Stomach (tissue), 9 donors: Measurements from ENCODE around the gene BLVRA. TPM values are rescaled to one million over a fixed set of nuclear protein-coding genes. Genes with fewer than 3 reads are reported as not detected.

Source experiments
- DNase-seq, 2 donors: peaks; one replicate each; pipeline versions ENCODE4 v3.0.0 to v3.0.0-alpha.2; 2013 to 2019
- H3K27ac ChIP-seq, 5 donors: fragments of 200-600 bp in 4 of 5; sonication (generic) in 4 of 5; one replicate each; pipeline ENCODE4 v1.5.1; 2013 to 2019; ENCODE audit warnings: mild to moderate bottlenecking in 1 of 5, moderate library complexity in 1 of 5
- H3K27me3 ChIP-seq, 3 donors: fragments of 200-600 bp; sonication (generic); one replicate each; pipeline ENCODE4 v1.5.1; 2017 to 2019; ENCODE audit warnings: mixed run types in 1 of 3
- H3K36me3 ChIP-seq, 4 donors: fragments of 200-600 bp; sonication (generic); 1 replicate in 3 of 4; 2 replicates in 1 of 4; pipeline ENCODE4 v1.5.1; 2016 to 2019
- H3K4me1 ChIP-seq, 4 donors: fragments of 200-600 bp; sonication (generic); one replicate each; pipeline ENCODE4 v1.5.1; 2016 to 2019
- H3K4me3 ChIP-seq, 4 donors: fragments of 200-600 bp; sonication (generic) in 3 of 4; one replicate each; pipeline ENCODE4 v1.5.1; 2016 to 2019; ENCODE audit warnings: mild to moderate bottlenecking in 1 of 4
- H3K9me3 ChIP-seq, 4 donors: fragments of 200-600 bp; sonication (generic); one replicate each; pipeline ENCODE4 v1.5.1; 2016 to 2019
- EP300 ChIP-seq: sonication (generic); formaldehyde crosslinking; IDR thresholded peaks from one replicate; pipeline ENCODE4 v1.6.1; 2017; ENCODE audit warnings: antibody characterized with exemption
- POLR2A ChIP-seq, 4 donors: fragments of 450-650 bp; IDR thresholded peaks; one replicate each; pipeline ENCODE4 v1.6.1; 2016; ENCODE audit warnings: antibody characterized with exemption in 4 of 4, control low read depth in 2 of 4, mild to moderate bottlenecking in 1 of 4, moderate library complexity in 1 of 4
- POLR2AphosphoS5 ChIP-seq, 3 donors: sonication (generic); formaldehyde crosslinking; IDR thresholded peaks; one replicate each; pipeline ENCODE4 v1.6.1; 2016; ENCODE audit warnings: antibody characterized with exemption in 3 of 3
- WGBS, 5 donors: extraction: QIAGEN DNeasy Blood & Tissue Kit in 3 of 5; methylation state at CpG; one replicate each; pipeline versions ENCODE4 v1.1.5 to v1.1.7; 2013 to 2018; 5-methylcytosine and 5-hydroxymethylcytosine counted together
- intact Hi-C: fragments of 100-400 bp; cut with DNase I; formaldehyde crosslinking; loops from one replicate; pipeline ENCODE4 v1.15.1; 2023; ENCODE audit warnings: low total_unique reads
- polyA plus RNA-seq, 3 donors: library from polyadenylated mRNA; stranded (reverse); fragments of 200-250 nt; gene quantifications; one replicate each; pipeline ENCODE4 v1.2.3, GENCODE V29; 2013
- total RNA-seq, 5 donors: library from RNA; depleted of rRNA; stranded (reverse); fragments of >200 nt; gene quantifications; one replicate each; pipeline versions ENCODE4 v1.1.0 to v1.2.3, GENCODE V29; 2014 to 2016
- TF ChIP-seq, protein P1 (sequence below), 7 experiments: fragments of 450-650 bp in 4 of 7; fragments of 200-600 bp in 3 of 7; sonication (generic) in 3 of 7; IDR thresholded peaks; one replicate each; pipeline ENCODE4 v1.5.1; 2016 to 2019; ENCODE audit warnings: antibody characterized with exemption in 7 of 7, control low read depth in 2 of 7, mild to moderate bottlenecking in 1 of 7
- donor health status: healthy with polysubstance abuse.
- donor health status: Bipolar disorder and iron deficiency.
- donor health status: healthy.

The BLVRA gene
- total and polyA plus RNA-seq, 8 donors, result 15.2 to 67.1 (median 46.4) TPM

DNA sequence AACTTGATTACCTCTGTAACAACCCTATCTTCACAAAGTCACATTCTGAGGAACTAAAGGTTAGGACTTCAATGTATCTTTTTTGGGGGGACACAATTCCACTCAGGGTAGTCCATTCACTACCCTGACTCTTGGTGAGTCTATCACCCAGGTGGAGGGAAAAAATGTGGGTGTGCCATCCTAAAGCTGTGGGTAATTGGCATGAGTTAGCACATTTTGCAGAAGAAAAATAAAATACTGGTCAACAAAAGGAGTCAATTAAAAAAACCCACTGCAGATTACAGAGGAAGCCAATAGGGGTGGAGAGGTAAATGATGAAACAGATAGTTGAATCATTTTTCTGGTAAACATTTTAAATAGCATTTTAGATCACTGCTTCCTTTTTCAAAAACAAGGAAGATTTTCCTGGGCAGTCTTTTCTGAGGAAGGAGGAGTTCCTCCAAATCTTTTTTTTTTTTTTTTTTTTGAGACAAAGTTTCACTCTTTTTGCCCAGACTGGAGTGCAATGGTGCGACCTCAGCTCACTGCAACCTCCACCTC, 5.1 kb upstream of the BLVRA start:
- 85 to 100% (median 88%) methylated on average over 1 of the region's 1 CpG for WGBS, 5 donors
- Histone ChIP-seq H3K4me1 (peaks cover 5 to 7% (median 6%) of the 10 kb centered on the region in 4 donors), H3K9me3 (no peaks in the 10 kb centered on the region), H3K27ac (no peak overlapping the region), H3K36me3 (no peaks in the 10 kb centered on the region), H3K4me3 (no peak overlapping the region), H3K27me3 (peaks cover 0 to 8% (median 0%) of the 10 kb centered on the region in 3 donors)
- intact Hi-C loops, result loop anchor here (10.0 kb wide), 1 partner anchor 71 kb away; no protein-coding TSS in a partner anchor
- no peak for DNase-seq
- TF ChIP-seq POLR2A (IDR thresholded peaks at IDR 0.05) (no peak), POLR2AphosphoS5 (IDR thresholded peaks at IDR 0.05) (no peak), EP300 (no peak)
- TF ChIP-seq, protein P1, sequence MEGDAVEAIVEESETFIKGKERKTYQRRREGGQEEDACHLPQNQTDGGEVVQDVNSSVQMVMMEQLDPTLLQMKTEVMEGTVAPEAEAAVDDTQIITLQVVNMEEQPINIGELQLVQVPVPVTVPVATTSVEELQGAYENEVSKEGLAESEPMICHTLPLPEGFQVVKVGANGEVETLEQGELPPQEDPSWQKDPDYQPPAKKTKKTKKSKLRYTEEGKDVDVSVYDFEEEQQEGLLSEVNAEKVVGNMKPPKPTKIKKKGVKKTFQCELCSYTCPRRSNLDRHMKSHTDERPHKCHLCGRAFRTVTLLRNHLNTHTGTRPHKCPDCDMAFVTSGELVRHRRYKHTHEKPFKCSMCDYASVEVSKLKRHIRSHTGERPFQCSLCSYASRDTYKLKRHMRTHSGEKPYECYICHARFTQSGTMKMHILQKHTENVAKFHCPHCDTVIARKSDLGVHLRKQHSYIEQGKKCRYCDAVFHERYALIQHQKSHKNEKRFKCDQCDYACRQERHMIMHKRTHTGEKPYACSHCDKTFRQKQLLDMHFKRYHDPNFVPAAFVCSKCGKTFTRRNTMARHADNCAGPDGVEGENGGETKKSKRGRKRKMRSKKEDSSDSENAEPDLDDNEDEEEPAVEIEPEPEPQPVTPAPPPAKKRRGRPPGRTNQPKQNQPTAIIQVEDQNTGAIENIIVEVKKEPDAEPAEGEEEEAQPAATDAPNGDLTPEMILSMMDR (IDR thresholded peaks at IDR 0.05), result no peak

DNA sequence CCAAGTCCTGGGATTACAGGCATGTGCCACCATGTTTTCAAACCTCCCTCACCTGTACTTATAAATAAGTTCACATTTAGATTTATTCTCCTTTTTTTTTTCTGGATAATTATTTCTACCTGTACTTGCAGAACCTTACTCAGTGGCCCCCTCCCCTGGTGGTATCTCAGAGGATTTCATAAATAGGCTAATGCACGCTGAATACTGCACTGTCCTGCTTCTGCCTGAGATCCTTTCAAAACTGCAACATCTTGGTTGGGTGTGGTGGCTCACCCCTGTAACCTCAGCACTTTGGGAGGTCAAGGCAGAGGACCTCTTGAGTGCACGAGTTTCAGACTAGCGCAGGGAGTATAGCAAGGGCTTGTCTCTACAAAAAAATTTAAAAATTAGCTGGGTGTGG, 4.6 kb upstream of the BLVRA start:
- H3K36me3 ChIP-seq, result no peaks in the 10 kb centered on the region
- no peak overlapping the region for H3K4me3 ChIP-seq
- no peaks in the 10 kb centered on the region for H3K9me3 ChIP-seq
- intact Hi-C loops, result loop anchor here (10.0 kb wide), 1 partner anchor 71 kb away; no protein-coding TSS in a partner anchor
- H3K27ac ChIP-seq, result no peak overlapping the region
- peaks cover 0 to 8% (median 0%) of the 10 kb centered on the region in 3 donors for H3K27me3 ChIP-seq
- H3K4me1 ChIP-seq, result peaks cover 5 to 7% (median 6%) of the 10 kb centered on the region in 4 donors
- WGBS, 5 donors, result 74 to 87% (median 84%) methylated on average over 3 of the region's 3 CpGs
- TF ChIP-seq, protein P1 (IDR thresholded peaks at IDR 0.05), result no peak
- no peak for TF ChIP-seq EP300
- TF ChIP-seq POLR2A (IDR thresholded peaks at IDR 0.05), result no peak
- TF ChIP-seq POLR2AphosphoS5 (IDR thresholded peaks at IDR 0.05), result no peak
- DNase-seq, result no peak

DNA sequence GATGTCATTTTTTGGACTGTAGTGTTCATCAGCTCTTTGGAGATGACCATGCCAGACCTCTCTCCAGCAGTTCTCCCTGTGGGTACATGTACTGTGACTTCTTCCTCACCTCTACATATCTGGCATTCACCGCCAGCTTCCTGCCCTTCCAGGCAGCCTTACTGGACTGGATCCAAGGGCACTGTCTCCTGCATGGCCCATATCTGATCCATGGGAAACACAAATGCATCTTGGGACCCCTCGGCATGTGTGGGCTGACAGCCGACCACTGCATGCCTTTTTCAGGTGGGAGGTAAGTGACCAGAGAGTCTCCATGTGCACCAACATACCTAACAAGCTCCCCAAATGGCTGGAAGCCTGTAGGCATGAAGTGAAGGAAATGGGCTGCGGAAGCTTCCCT, 3.9 kb upstream of the BLVRA start:
- 79 to 92% (median 80%) methylated on average over 4 of the region's 4 CpGs for WGBS, 5 donors

DNA sequence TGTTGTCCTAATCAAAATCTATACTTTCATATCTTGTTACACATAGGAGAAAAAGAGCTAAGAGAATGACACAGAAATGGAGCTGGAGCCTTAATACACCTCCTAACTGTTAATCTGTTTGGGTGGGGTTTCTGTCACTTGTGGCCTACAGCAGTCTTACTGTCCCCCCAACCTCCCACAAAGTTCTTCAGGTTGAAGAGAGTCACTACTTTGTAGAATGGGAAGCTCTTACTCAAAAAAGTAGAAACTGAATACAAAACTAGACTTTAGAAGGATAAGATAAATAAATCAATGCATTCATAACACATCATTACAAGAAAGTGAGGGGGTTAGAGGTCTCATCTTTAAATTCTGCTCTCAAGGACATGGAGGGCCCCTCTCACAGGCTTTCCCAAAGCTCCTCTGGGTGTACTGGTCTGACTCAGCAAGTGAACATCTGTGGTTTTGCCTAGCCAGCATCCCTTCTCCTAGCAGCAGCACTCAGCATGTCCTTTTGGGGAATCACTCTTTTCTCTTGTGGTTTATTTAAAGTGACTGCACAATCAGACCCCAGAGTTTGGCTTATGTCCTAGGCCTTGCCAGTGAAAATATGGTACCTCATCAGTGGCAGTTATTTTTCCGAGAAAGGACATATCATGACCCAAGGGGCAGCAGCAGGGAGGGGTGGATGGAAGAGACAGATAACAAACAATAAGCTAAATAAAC, 2.0 kb upstream of the BLVRA start:
- Histone ChIP-seq H3K36me3 (no peaks in the 10 kb centered on the region), H3K9me3 (no peaks in the 10 kb centered on the region), H3K4me1 (peaks cover 5 to 22% (median 13%) of the 10 kb centered on the region in 4 donors), H3K27ac (no peak overlapping the region), H3K27me3 (no peaks in the 10 kb centered on the region), H3K4me3 (no peak overlapping the region)
- TF ChIP-seq POLR2AphosphoS5 (IDR thresholded peaks at IDR 0.05), result peak in 1 of 3 donors; percentile 36
- TF ChIP-seq, protein P1 (IDR thresholded peaks at IDR 0.05), result no peak
- intact Hi-C loops, result loop anchor here (10.0 kb wide), 1 partner anchor 68 kb away; no protein-coding TSS in a partner anchor
- DNase-seq, result peak in 1 of 2 donors; percentile 23
- WGBS, 5 donors, result 80 to 91% (median 85%) methylated on average over 1 of the region's 1 CpG

More for the DNA sequence above, 3.9 kb upstream of the BLVRA start:
- Histone ChIP-seq H3K36me3 (no peaks in the 10 kb centered on the region), H3K9me3 (no peaks in the 10 kb centered on the region), H3K27me3 (peaks cover 0 to 7% (median 0%) of the 10 kb centered on the region in 3 donors), H3K27ac (no peak overlapping the region), H3K4me3 (no peak overlapping the region), H3K4me1 (peaks cover 5 to 14% (median 9%) of the 10 kb centered on the region in 4 donors)
- no peak for DNase-seq
- intact Hi-C loops, result loop anchor here (10.0 kb wide), 1 partner anchor 70 kb away; no protein-coding TSS in a partner anchor
- no peak for TF ChIP-seq POLR2AphosphoS5 (IDR thresholded peaks at IDR 0.05)
- no peak for TF ChIP-seq EP300
- TF ChIP-seq, protein P1 (IDR thresholded peaks at IDR 0.05), result no peak
- no peak for TF ChIP-seq POLR2A (IDR thresholded peaks at IDR 0.05)
